ENCODE results near the gene SPTLC1.

GRCh38 chr9:92010705-92011536, 104.3 kb downstream of the SPTLC1 start:
- no peak for TF ChIP-seq CTCF (conservative IDR thresholded peaks at IDR 0.05; ENCODE audit: low read depth, low read length)
- TF ChIP-seq EZH2 (IDR thresholded peaks at IDR 0.05; ENCODE audit: borderline replicate concordance, low read depth, low read length, poor library complexity, severe bottlenecking) = no peak
